Testis (tissue), 2 donors: ENCODE data around the gene HSPA12A.

Experiments
- CTCF ChIP-seq, 3 experiments: fragments of 450-650 bp in 2 of 3; fragments of 200-600 bp in 1 of 3; sonication (generic) in 1 of 3; IDR thresholded peaks; one replicate each; pipeline ENCODE4 v1.5.1; 2016 to 2019; ENCODE audit warnings: antibody characterized with exemption in 3 of 3, mild to moderate bottlenecking in 2 of 3, moderate library complexity in 1 of 3
- POLR2A ChIP-seq: fragments of 450-650 bp; IDR thresholded peaks from one replicate; pipeline ENCODE4 v1.6.1; 2017; ENCODE audit warnings: antibody characterized with exemption, mild to moderate bottlenecking, moderate library complexity

DNA sequence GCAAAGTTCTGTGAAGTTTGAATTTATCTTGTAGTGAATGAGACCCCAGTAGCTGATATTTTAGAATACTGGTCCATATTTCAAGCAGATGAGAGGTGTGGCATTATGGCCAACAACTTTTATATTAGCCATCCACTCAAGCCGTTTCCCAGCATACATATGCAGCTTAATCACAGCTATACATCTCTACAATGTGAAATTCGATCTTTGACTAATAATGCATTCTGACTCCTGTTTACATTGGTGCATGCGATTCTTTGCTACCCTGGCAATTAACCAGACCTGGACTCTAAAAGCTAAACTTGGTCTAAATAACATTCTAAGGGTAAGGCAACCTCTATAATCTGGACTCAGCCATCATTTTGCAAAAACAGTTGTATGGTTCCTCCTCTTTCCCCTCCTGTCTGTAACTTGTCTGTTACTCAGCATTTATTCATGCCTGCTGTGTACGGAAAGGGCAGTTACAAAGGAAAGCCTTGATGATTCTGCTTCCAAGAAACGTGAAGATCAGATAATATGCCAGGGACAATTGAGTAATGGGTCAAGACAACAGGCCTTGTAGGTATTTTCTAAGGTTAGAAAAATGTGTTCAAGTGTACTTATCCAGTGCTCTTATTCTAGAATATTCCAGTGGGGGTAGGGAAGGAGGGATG is 71.0 kb downstream of the HSPA12A start:
- TF ChIP-seq CTCF (IDR thresholded peaks at IDR 0.05) (no peak), POLR2A (no peak)
